ENCODE results near the gene MARK2.

Gene MARK2

GRCh38 chr11:63937713-63938478 is 99.0 kb downstream of the MARK2 start:
- DNase-seq: peak; percentile 90

- peak; percentile 100 for DNase-seq
Measured at GRCh38 chr11:63938479-63939396, 99.8 kb downstream of the MARK2 start, which contains the start of gene NAA40. Gene NAA40 (plus strand): TSS chr11:63939002. CDS start chr11:63939097, 95 bp downstream.

- peak; percentile 71 for DNase-seq
Measured at GRCh38 chr11:63939397-63939891, 100.5 kb downstream of the MARK2 start.

GRCh38 chr11:63940786-63941185 is 101.9 kb downstream of the MARK2 start:
- DNase-seq: no peak

GRCh38 chr11:63941901-63942300 is 103.0 kb downstream of the MARK2 start:
- no peak for DNase-seq

GRCh38 chr11:63942803-63943202 is 103.9 kb downstream of the MARK2 start:
- no peak for DNase-seq

- no peak for DNase-seq
Measured at GRCh38 chr11:63944987-63945386, 106.1 kb downstream of the MARK2 start.

- peak; percentile 88 for DNase-seq
Measured at GRCh38 chr11:63945477-63946163, 106.7 kb downstream of the MARK2 start.

GRCh38 chr11:63951779-63952536 is 113.0 kb downstream of the MARK2 start:
- DNase-seq: no peak

GRCh38 chr11:63952570-63952969 is 113.7 kb downstream of the MARK2 start:
- DNase-seq: no peak

- DNase-seq: no peak
Measured at GRCh38 chr11:63958008-63958407, 119.1 kb downstream of the MARK2 start.

All from NCI-H69 (cell line).